ENCODE data around the gene KLHL29.

KLHL29 gene

GRCh38 chr2:23680951-23681350, 296.0 kb downstream of the KLHL29 start:
- H3K9me3 ChIP-seq (ENCODE audit: control insufficient read depth, insufficient read depth, low read length), result no peaks in the 10 kb centered on the region; the same call in 1 of the 2 replicates
- H3K9ac ChIP-seq (ENCODE audit: low read depth, low read length), result no peak overlapping the region
- no peaks in the 10 kb centered on the region; the same call in 1 of the 2 replicates for H3K4me1 ChIP-seq (ENCODE audit: insufficient read depth, low read length)
- no peaks in the 10 kb centered on the region for H3K36me3 ChIP-seq (ENCODE audit: insufficient read depth, low read length)

GRCh38 chr2:23681356-23682140, 296.6 kb downstream of the KLHL29 start:
- Histone ChIP-seq H3K9ac (ENCODE audit: low read depth, low read length) (no peak overlapping the region), H3K36me3 (ENCODE audit: insufficient read depth, low read length) (no peaks in the 10 kb centered on the region), H3K9me3 (ENCODE audit: control insufficient read depth, insufficient read depth, low read length) (no peaks in the 10 kb centered on the region; the same call in 1 of the 2 replicates), H3K4me1 (ENCODE audit: insufficient read depth, low read length) (no peaks in the 10 kb centered on the region; the same call in 1 of the 2 replicates)

- H3K9ac ChIP-seq (ENCODE audit: low read depth, low read length), result no peak overlapping the region
- no peaks in the 10 kb centered on the region; the same call in 1 of the 2 replicates for H3K9me3 ChIP-seq (ENCODE audit: control insufficient read depth, insufficient read depth, low read length)
- no peaks in the 10 kb centered on the region; the same call in 1 of the 2 replicates for H3K4me1 ChIP-seq (ENCODE audit: insufficient read depth, low read length)
- no peaks in the 10 kb centered on the region for H3K36me3 ChIP-seq (ENCODE audit: insufficient read depth, low read length)
Measured at GRCh38 chr2:23682481-23682880, 297.5 kb downstream of the KLHL29 start.

GRCh38 chr2:23683001-23683400, 298.0 kb downstream of the KLHL29 start:
- Histone ChIP-seq H3K4me1 (ENCODE audit: insufficient read depth, low read length) (no peaks in the 10 kb centered on the region; the same call in 1 of the 2 replicates), H3K9me3 (ENCODE audit: control insufficient read depth, insufficient read depth, low read length) (no peaks in the 10 kb centered on the region; the same call in 1 of the 2 replicates), H3K36me3 (ENCODE audit: insufficient read depth, low read length) (no peaks in the 10 kb centered on the region), H3K9ac (ENCODE audit: low read depth, low read length) (no peak overlapping the region)

GRCh38 chr2:23684395-23685176, 299.6 kb downstream of the KLHL29 start:
- H3K36me3 ChIP-seq (ENCODE audit: insufficient read depth, low read length), result no peaks in the 10 kb centered on the region
- no peak overlapping the region for H3K9ac ChIP-seq (ENCODE audit: low read depth, low read length)
- no peaks in the 10 kb centered on the region for H3K9me3 ChIP-seq (ENCODE audit: control insufficient read depth, insufficient read depth, low read length)
- no peaks in the 10 kb centered on the region; the same call in 1 of the 2 replicates for H3K4me1 ChIP-seq (ENCODE audit: insufficient read depth, low read length)

- Histone ChIP-seq H3K4me1 (ENCODE audit: insufficient read depth, low read length) (peaks cover 5% of the 10 kb centered on the region; the same call in 1 of the 2 replicates), H3K9ac (ENCODE audit: low read depth, low read length) (no peak overlapping the region), H3K9me3 (ENCODE audit: control insufficient read depth, insufficient read depth, low read length) (no peaks in the 10 kb centered on the region), H3K36me3 (ENCODE audit: insufficient read depth, low read length) (no peaks in the 10 kb centered on the region)
Measured at GRCh38 chr2:23685181-23685580, 300.2 kb downstream of the KLHL29 start.

GRCh38 chr2:23685706-23686105, 300.7 kb downstream of the KLHL29 start:
- Histone ChIP-seq H3K36me3 (ENCODE audit: insufficient read depth, low read length) (no peaks in the 10 kb centered on the region), H3K4me1 (ENCODE audit: insufficient read depth, low read length) (peaks cover 6% of the 10 kb centered on the region; the same call in 1 of the 2 replicates), H3K9ac (ENCODE audit: low read depth, low read length) (no peak overlapping the region), H3K9me3 (ENCODE audit: control insufficient read depth, insufficient read depth, low read length) (no peaks in the 10 kb centered on the region)

GRCh38 chr2:23686405-23687029, 301.5 kb downstream of the KLHL29 start:
- Histone ChIP-seq H3K9me3 (ENCODE audit: control insufficient read depth, insufficient read depth, low read length) (no peaks in the 10 kb centered on the region), H3K9ac (ENCODE audit: low read depth, low read length) (no peak overlapping the region), H3K4me1 (ENCODE audit: insufficient read depth, low read length) (peaks cover 6% of the 10 kb centered on the region; the same call in 1 of the 2 replicates), H3K36me3 (ENCODE audit: insufficient read depth, low read length) (no peaks in the 10 kb centered on the region)

- Histone ChIP-seq H3K9me3 (ENCODE audit: control insufficient read depth, insufficient read depth, low read length) (no peaks in the 10 kb centered on the region), H3K4me1 (ENCODE audit: insufficient read depth, low read length) (peaks cover 6% of the 10 kb centered on the region; the same call in 1 of the 2 replicates), H3K9ac (ENCODE audit: low read depth, low read length) (no peak overlapping the region), H3K36me3 (ENCODE audit: insufficient read depth, low read length) (no peaks in the 10 kb centered on the region)
Measured at GRCh38 chr2:23687214-23687613, 302.2 kb downstream of the KLHL29 start.

GRCh38 chr2:23687713-23688112, 302.7 kb downstream of the KLHL29 start:
- Histone ChIP-seq H3K4me1 (ENCODE audit: insufficient read depth, low read length) (peaks cover 6% of the 10 kb centered on the region; the same call in 1 of the 2 replicates), H3K36me3 (ENCODE audit: insufficient read depth, low read length) (no peaks in the 10 kb centered on the region), H3K9me3 (ENCODE audit: control insufficient read depth, insufficient read depth, low read length) (no peaks in the 10 kb centered on the region), H3K9ac (ENCODE audit: low read depth, low read length) (no peak overlapping the region)

GRCh38 chr2:23688486-23689130, 303.6 kb downstream of the KLHL29 start:
- H3K36me3 ChIP-seq (ENCODE audit: insufficient read depth, low read length), result no peaks in the 10 kb centered on the region
- H3K9me3 ChIP-seq (ENCODE audit: control insufficient read depth, insufficient read depth, low read length), result no peaks in the 10 kb centered on the region
- no peak overlapping the region for H3K9ac ChIP-seq (ENCODE audit: low read depth, low read length)
- peaks cover 6% of the 10 kb centered on the region; the same call in 1 of the 2 replicates for H3K4me1 ChIP-seq (ENCODE audit: insufficient read depth, low read length)

GRCh38 chr2:23689131-23689700, 304.2 kb downstream of the KLHL29 start:
- Histone ChIP-seq H3K9ac (ENCODE audit: low read depth, low read length) (no peak overlapping the region), H3K36me3 (ENCODE audit: insufficient read depth, low read length) (no peaks in the 10 kb centered on the region), H3K4me1 (ENCODE audit: insufficient read depth, low read length) (peaks cover 6% of the 10 kb centered on the region; the same call in 1 of the 2 replicates), H3K9me3 (ENCODE audit: control insufficient read depth, insufficient read depth, low read length) (no peaks in the 10 kb centered on the region)

- peaks cover 6% of the 10 kb centered on the region; the same call in 1 of the 2 replicates for H3K4me1 ChIP-seq (ENCODE audit: insufficient read depth, low read length)
- no peaks in the 10 kb centered on the region for H3K36me3 ChIP-seq (ENCODE audit: insufficient read depth, low read length)
- no peaks in the 10 kb centered on the region for H3K9me3 ChIP-seq (ENCODE audit: control insufficient read depth, insufficient read depth, low read length)
- H3K9ac ChIP-seq (ENCODE audit: low read depth, low read length), result no peak overlapping the region
Measured at GRCh38 chr2:23689891-23690290, 304.9 kb downstream of the KLHL29 start.

All from ES-I3 (cell line).